Endothelial cell of umbilical vein (primary cell): ENCODE data around the gene RSL1D1. TPM values are rescaled to one million over a fixed set of nuclear protein-coding genes. Genes with fewer than 3 reads are reported as not detected.

Experiments used
- BruUV-seq: library from RNA; stranded (reverse); fragments of 400-500 nt; replicated peaks from 2 replicates; lab custom pipeline; 2021; lab: Mats Ljungman, UMichigan
- CTCF ChIA-PET: fragments of 300-600, 350-600 bp; sonication (Branson Sonifier 250); formaldehyde crosslinking; loops from one replicate; lab custom pipeline; 2021; ENCODE audit warnings: antibody characterized with exemption, inconsistent platforms; lab: Charles Lee
- POLR2A ChIA-PET: fragments of 300-600, 350-600 bp; sonication (Branson Sonifier 250); formaldehyde crosslinking; loops from one replicate; lab custom pipeline; 2021; ENCODE audit warnings: antibody characterized with exemption, inconsistent platforms; lab: Charles Lee
- DNase-seq: peaks from one replicate; pipeline ENCODE4 v3.0.0-alpha.2; 2011; ENCODE audit warnings: low read depth, low spot score
- FAIRE-seq: peaks from 2 replicates; lab custom pipeline; 2011; peaks lifted over from hg19 to GRCh38; lab: Jason Lieb, UNC
- H2AFZ ChIP-seq: 2 replicates; pipeline ENCODE4 v1.6.0; 2012; ENCODE audit warnings: low read depth, low read length, control low read depth, inconsistent platforms
- H3K27ac ChIP-seq: 2 replicates; pipeline ENCODE4 v1.5.1; 2011; ENCODE audit warnings: low read depth, mild to moderate bottlenecking, control low read depth, low read length, moderate library complexity; ENCODE audit not compliant: insufficient read depth
- H3K27me3 ChIP-seq, 2 experiments: 2 replicates each; pipeline versions ENCODE4 v1.6.0 to v1.6.1; 2011; ENCODE audit warnings: low read length in 2 of 2, mixed read lengths in 1 of 2; ENCODE audit not compliant: control insufficient read depth in 2 of 2, insufficient read depth in 2 of 2
- H3K36me3 ChIP-seq, 2 experiments: 2 replicates in 1 of 2; 3 replicates in 1 of 2; pipeline ENCODE4 v1.5.1; 2011; ENCODE audit warnings: low read length in 2 of 2, mild to moderate bottlenecking in 1 of 2, moderate library complexity in 1 of 2; ENCODE audit not compliant: control insufficient read depth in 2 of 2, insufficient read depth in 2 of 2; ENCODE audit errors: extremely low read depth in 1 of 2
- H3K4me1 ChIP-seq: 3 replicates; pipeline ENCODE4 v1.5.1; 2011; ENCODE audit warnings: mild to moderate bottlenecking, low read length; ENCODE audit not compliant: control insufficient read depth, insufficient read depth; ENCODE audit errors: extremely low read depth
- H3K4me2 ChIP-seq: 2 replicates; pipeline ENCODE4 v1.6.1; 2011; ENCODE audit warnings: low read length, control low read depth, mixed read lengths; ENCODE audit not compliant: insufficient read depth
- H3K4me3 ChIP-seq, 3 experiments: fragments of 200-600 bp in 1 of 3; sonication (generic), shearing (Covaris generic) in 1 of 3; replicated peaks in 1 of 3; 2 replicates each; pipeline ENCODE4 v1.5.1; 2011 to 2016; ENCODE audit warnings: control low read depth in 3 of 3, low read length in 3 of 3, mild to moderate bottlenecking in 2 of 3, inconsistent platforms in 1 of 3, low read depth in 1 of 3, moderate library complexity in 1 of 3; ENCODE audit not compliant: insufficient read depth in 1 of 3
- H3K79me2 ChIP-seq: 2 replicates; pipeline ENCODE4 v1.6.0; 2012; ENCODE audit warnings: low read length, inconsistent platforms; ENCODE audit not compliant: control insufficient read depth, insufficient read depth
- H3K9ac ChIP-seq: replicated peaks from 2 replicates; pipeline ENCODE3; 2011; ENCODE audit warnings: low read length, control low read depth; ENCODE audit not compliant: insufficient read depth; ENCODE audit errors: extremely low read depth
- H3K9me1 ChIP-seq: replicated peaks from 3 replicates; pipeline ENCODE4 v1.6.0; 2011; ENCODE audit warnings: mild to moderate bottlenecking, low read length; ENCODE audit not compliant: control insufficient read depth, insufficient read depth; ENCODE audit errors: extremely low read depth
- H3K9me3 ChIP-seq: replicated peaks from 2 replicates; pipeline ENCODE4 v1.5.1; 2012; ENCODE audit warnings: low read length, inconsistent platforms; ENCODE audit not compliant: control insufficient read depth, insufficient read depth
- H4K20me1 ChIP-seq: replicated peaks from 2 replicates; pipeline ENCODE3; 2011; ENCODE audit warnings: mild to moderate bottlenecking, low read length; ENCODE audit not compliant: control insufficient read depth, insufficient read depth; ENCODE audit errors: extremely low read depth
- CTCF ChIP-seq, 2 donors: IDR thresholded peaks; 1 replicate in 1 of 2; 2 replicates in 1 of 2; pipeline ENCODE4 v1.5.1; 2011; ENCODE audit warnings: low read length in 2 of 2, mild to moderate bottlenecking in 2 of 2, moderate library complexity in 2 of 2, control low read depth in 1 of 2, inconsistent platforms in 1 of 2, low read depth in 1 of 2; ENCODE audit not compliant: insufficient read depth in 1 of 2; ENCODE audit errors: extremely low read depth in 1 of 2
- EZH2 ChIP-seq: IDR thresholded peaks from 2 replicates; pipeline ENCODE4 v1.6.1; 2012; ENCODE audit warnings: borderline replicate concordance, low read depth, mild to moderate bottlenecking, moderate library complexity, low read length, inconsistent platforms; ENCODE audit not compliant: severe bottlenecking
- FOS ChIP-seq: IDR thresholded peaks from 2 replicates; pipeline ENCODE4 v1.6.1; 2011; ENCODE audit warnings: mild to moderate bottlenecking, low read length, moderate library complexity, borderline replicate concordance; ENCODE audit not compliant: insufficient read depth
- GATA2 ChIP-seq: IDR thresholded peaks from 2 replicates; pipeline ENCODE4 v1.7.0; 2011; ENCODE audit warnings: low read depth, mild to moderate bottlenecking, moderate library complexity, mixed read lengths, low read length; ENCODE audit not compliant: insufficient read length, insufficient read depth
- JUN ChIP-seq: IDR thresholded peaks from 2 replicates; pipeline ENCODE4 v1.6.1; 2011; ENCODE audit warnings: borderline replicate concordance, low read depth; ENCODE audit not compliant: insufficient read length, insufficient read depth
- MYC ChIP-seq: IDR thresholded peaks from one replicate; pipeline ENCODE4 v1.6.1; 2011; ENCODE audit warnings: mild to moderate bottlenecking, low read depth, low read length
- POLR2A ChIP-seq: IDR thresholded peaks from 2 replicates; pipeline ENCODE4 v1.6.1; 2012; ENCODE audit warnings: low read depth, mild to moderate bottlenecking, control low read depth, low read length
- POLR2AphosphoS5 ChIP-seq: IDR thresholded peaks from 2 replicates; pipeline ENCODE4 v1.6.1; 2012; ENCODE audit warnings: low read depth, mild to moderate bottlenecking, control low read depth, low read length, moderate library complexity; ENCODE audit not compliant: insufficient read depth
- dilution Hi-C: fragments of 300-500 bp; cut with MboI; formaldehyde crosslinking; loops from one replicate; pipeline ENCODE4 v1.15.0; 2019; ENCODE audit warnings: low sequenced_read_pairs; ENCODE audit not compliant: extremely low pct_ligation_motif_present
- intact Hi-C: fragments of 100-400 bp; cut with micrococcal nuclease; formaldehyde crosslinking; loops from one replicate; pipeline ENCODE4 v1.10.0; 2022
- polyA plus RNA-seq, 4 experiments: library from polyadenylated mRNA; depleted of rRNA in 3 of 4; stranded (reverse) in 3 of 4; unstranded in 1 of 4; fragments of >200 nt; gene quantifications; 2 replicates each; pipeline versions ENCODE4 v1.2.1 to v1.2.3, GENCODE V29; 2011 to 2012; ENCODE audit warnings: missing spikeins in 1 of 4
- total RNA-seq: library from RNA; stranded (reverse); gene quantifications from 2 replicates; pipeline ENCODE4 v1.2.3, GENCODE V29; 2021
- TF ChIP-seq, protein P1 (sequence below): IDR thresholded peaks from 2 replicates; pipeline ENCODE4 v1.6.1; 2011; ENCODE audit not compliant: insufficient read depth, insufficient read length

The RSL1D1 gene
- total and polyA plus RNA-seq, 2 donors (not counting 3 experiments of a cell fraction or from before 2014, with no cell fraction given) = 17.0 to 132 TPM

DNA sequence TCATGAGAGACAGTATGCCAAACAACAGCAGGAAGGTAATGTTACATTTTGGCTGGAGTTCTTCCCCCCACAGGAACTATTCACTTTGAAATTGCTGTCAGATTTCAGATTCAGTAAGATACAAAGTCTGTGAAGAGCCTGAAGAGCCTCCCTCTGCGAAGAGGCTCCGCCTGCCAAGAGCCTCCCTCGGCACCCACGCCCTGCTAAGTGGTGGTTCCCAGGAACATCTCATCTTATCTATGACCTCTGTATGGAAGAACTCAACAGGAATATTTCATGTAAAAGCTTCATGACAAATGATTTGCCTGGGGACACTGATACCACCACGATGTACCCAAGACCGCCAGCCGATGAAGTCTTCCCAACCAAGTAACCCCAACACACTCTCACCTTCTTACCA lies 57.5 kb downstream of the RSL1D1 start:
- ChIA-PET CTCF (interaction anchor here (1.1 kb wide), 1 partner anchor 11 kb away, joined by 3 read pairs; no protein-coding TSS in a partner anchor), POLR2A (no interaction called here)
- FAIRE-seq (no peak), DNase-seq (no peak)
- intact Hi-C loops = no loop called here
- Histone ChIP-seq H3K9me1 (no peaks in the 10 kb centered on the region), H3K36me3 (peaks cover 0 to 4% of the 10 kb centered on the region in 2 experiments), H3K4me1 (peaks cover 30% of the 10 kb centered on the region), H3K4me2 (peak overlapping the region; percentile 12), H3K9ac (no peak overlapping the region), H3K27ac (no peak overlapping the region), H3K4me3 (no peak overlapping the region), H3K79me2 (peaks cover 90% of the 10 kb centered on the region), H3K9me3 (no peaks in the 10 kb centered on the region), H3K27me3 (no peaks in the 10 kb centered on the region), H4K20me1 (peaks cover 3% of the 10 kb centered on the region), H2AFZ (no peak overlapping the region)
- dilution Hi-C loops = no loop called here
- no TSS peak for BruUV-seq
- TF ChIP-seq EZH2 = no peak
- TF ChIP-seq, protein P1, sequence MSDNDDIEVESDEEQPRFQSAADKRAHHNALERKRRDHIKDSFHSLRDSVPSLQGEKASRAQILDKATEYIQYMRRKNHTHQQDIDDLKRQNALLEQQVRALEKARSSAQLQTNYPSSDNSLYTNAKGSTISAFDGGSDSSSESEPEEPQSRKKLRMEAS = no peak
- no peak for TF ChIP-seq CTCF (IDR thresholded peaks at IDR 0.05; ENCODE audit: extremely low read depth in 1 of 2, insufficient read depth in 1 of 2, low read depth in 1 of 2, low read length in 2 of 2)
- TF ChIP-seq GATA2 = no peak
- no peak for TF ChIP-seq JUN
- no peak for TF ChIP-seq POLR2A
- no peak for TF ChIP-seq MYC
- TF ChIP-seq FOS = no peak
- TF ChIP-seq POLR2AphosphoS5 = no peak
